ENCODE data around the gene LMX1B.
A peak's percentile ranks its signal among the peaks of the same experiment; 100 is the strongest.
"Not testable (repeated sequence)": the region's sequence is repeated elsewhere in the genome, so short reads cannot be mapped to it uniquely, and the experiment has no call there.

Gene LMX1B

DNA sequence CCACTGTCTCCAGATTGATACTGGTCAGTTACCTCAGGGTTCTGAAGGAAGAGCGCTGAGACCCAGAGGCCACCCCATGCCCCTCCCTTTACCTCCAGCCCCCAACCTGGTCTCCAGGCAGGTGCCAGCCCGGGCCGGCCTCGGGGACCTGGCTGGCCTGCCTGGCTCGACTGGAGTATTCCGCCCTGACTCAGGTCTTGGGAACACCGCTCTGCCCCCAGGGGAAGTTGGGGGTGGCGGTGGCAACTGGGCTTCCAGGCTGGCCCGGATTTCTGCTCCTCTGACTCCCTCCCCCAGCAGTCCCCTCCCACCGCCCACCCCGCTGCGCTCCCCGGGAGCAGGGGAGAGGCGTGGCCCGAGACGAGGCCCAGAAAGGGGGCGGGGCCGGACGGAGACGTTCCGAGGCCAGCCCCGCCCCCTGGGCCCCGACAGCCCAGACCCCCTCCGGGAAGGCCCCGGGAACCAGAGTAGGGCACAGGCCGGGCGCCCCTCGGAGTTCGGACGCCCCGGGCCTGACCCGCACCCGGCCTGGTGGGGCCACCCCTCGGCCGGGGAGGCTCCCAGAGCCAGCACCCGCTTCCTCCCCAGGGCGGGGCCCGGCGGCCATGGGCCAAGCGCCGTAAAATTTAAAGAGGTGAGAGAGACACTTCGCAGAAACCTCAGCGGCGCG is 108.7 kb downstream of the LMX1B start:
- no peak for DNase-seq

GRCh38 chr9:126722922-126723806 is 109.4 kb downstream of the LMX1B start:
- DNase-seq, result no peak

DNA sequence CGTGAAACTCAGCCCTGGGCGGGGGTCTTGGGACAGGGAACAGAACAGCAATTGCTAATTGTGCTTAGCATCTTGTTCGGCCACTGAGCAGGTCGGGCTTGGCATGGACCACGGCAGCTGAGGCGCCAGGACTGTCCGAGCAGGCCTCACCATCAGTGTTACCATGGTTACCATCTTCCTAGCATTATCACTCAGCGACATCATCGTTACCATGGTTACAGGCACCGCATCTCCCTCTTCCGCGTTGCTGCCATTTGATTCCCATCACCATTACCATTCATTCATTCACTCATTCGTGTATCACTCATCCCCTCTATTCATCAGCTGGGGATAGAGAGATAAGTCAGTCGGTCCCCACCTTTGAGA is 110.1 kb downstream of the LMX1B start:
- DNase-seq, result peak; percentile 43

GRCh38 chr9:126724226-126724625 is 110.5 kb downstream of the LMX1B start:
- no peak for DNase-seq

DNA sequence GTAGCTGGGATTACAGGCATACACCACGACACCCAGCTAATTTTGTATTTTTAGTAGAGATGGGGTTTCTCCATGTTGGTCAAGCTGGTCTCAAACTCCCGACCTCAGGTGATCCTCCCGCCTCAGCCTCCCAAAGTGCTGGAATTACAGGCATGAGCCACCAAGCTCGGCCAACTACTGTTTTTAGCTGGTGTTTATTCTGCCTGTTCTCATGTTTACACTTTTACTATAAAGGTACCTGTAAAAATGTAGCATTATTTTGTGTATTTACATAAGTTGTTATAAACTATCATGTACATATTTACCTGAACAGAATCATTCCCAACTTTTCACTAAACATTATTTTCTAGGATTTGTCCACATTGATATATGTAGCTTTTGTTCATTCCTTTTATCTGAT is 111.8 kb downstream of the LMX1B start:
- DNase-seq, result not testable (repeated sequence)

DNA sequence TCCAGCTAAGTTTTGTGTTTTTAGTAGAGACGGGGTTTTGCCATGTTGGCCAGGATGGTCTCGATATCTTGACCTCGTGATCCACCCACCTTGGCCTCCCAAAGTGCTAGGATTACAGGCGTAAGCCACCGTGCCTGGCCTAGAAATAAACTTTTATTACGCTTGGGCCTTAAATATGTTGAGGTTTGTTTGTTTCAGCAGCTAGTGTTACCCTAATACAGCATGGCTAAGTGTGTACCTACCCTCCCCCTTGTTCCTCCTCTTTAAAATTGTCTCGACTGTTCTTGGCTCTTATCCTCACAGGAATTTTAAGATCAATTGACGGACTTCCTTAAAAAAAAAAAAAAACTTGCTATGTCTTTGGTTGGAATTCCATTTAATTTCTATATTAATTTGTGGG is 114.5 kb downstream of the LMX1B start:
- not testable (repeated sequence) for DNase-seq

- not testable (repeated sequence) for DNase-seq
Observed at GRCh38 chr9:126730592-126730991, 116.9 kb downstream of the LMX1B start.

DNA sequence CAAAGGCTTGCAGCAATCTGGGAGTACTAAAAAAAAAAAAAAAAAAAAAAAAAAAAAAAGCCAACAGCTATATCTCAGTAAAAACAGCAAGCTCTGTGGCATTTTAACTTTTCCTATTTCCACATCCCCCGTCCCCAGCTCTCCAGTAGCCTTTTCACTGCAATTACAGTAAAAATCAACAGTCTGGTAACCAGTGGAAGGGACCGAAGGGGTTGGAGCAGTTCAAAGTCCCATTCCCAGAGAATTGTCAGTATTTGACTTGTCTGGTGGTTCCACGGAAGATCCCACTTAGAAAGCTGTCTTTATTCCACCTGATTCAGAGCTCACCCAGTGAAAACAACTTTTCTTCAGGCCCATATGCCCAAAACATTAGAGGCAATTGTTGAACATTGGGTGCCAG is 119.3 kb downstream of the LMX1B start:
- DNase-seq, result no peak

DNA sequence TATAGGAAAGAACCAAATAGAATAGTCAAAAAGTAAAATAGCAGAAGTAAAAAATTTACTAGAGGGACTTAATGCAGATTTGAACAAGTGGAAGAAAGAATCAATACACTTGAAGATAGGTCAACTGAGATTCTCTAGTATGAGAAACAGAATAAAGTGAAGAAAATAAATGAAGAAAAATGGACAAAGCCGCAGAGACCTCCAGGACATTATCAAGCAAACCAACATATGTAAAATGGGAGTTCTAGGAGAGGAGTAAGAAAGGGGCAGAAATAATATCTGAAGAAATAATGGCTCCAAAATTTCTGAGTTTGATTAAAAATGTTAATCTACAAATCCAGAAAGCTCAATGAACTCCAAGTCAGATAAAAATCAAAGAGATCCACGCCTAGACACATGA is 121.1 kb downstream of the LMX1B start:
- no peak for DNase-seq

- no peak for DNase-seq
Observed at GRCh38 chr9:126735482-126735881, 121.8 kb downstream of the LMX1B start.

DNA sequence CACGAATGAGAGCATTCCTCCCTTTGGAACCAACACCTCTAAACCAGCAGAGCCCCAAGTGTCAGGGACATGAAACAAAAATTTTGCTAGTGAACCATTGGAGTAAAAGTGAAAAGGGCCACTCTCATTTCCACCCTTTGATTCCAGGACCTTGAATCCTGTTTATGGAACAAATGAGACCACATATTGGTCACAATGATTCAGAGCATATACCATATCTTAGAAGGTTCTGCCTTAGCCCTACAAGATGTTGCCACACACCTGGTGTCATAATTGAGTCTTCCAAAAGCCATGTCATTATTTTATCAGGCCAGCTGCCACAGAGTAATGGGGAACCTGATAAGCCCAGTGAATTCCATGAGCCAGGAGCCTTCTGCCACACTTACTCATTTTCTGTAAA is 124.8 kb downstream of the LMX1B start:
- no peak for DNase-seq

- no peak for DNase-seq
Observed at GRCh38 chr9:126743041-126743440, 129.3 kb downstream of the LMX1B start.

GRCh38 chr9:126745574-126746411 is 132.1 kb downstream of the LMX1B start:
- DNase-seq, result no peak
